ENCODE results near the gene IL1RAPL2.
A peak's percentile ranks its signal among the peaks of the same experiment; 100 is the strongest.

DNA sequence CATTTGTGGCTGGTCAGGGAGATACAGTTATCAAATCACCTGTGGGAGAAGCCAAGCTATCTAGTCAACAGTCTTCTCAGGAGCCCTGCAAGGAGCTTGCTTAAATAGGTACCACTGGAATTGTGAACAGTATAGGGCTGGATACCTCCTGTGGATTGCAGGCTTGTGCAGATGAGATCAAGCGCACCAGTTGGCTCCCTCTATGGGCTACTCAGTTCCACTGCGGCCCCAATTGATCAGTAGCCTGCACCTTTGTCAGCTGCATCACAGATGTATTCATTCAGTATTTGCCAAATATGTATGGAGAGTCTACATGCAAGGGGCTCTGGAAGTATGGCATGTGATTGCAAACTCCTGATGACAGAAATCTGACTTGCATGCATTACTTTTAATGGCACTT, 625.9 kb downstream of the IL1RAPL2 start:
- TF ChIP-seq, protein P1, sequence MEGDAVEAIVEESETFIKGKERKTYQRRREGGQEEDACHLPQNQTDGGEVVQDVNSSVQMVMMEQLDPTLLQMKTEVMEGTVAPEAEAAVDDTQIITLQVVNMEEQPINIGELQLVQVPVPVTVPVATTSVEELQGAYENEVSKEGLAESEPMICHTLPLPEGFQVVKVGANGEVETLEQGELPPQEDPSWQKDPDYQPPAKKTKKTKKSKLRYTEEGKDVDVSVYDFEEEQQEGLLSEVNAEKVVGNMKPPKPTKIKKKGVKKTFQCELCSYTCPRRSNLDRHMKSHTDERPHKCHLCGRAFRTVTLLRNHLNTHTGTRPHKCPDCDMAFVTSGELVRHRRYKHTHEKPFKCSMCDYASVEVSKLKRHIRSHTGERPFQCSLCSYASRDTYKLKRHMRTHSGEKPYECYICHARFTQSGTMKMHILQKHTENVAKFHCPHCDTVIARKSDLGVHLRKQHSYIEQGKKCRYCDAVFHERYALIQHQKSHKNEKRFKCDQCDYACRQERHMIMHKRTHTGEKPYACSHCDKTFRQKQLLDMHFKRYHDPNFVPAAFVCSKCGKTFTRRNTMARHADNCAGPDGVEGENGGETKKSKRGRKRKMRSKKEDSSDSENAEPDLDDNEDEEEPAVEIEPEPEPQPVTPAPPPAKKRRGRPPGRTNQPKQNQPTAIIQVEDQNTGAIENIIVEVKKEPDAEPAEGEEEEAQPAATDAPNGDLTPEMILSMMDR (IDR thresholded peaks at IDR 0.05; ENCODE audit: low read depth, low read length, poor library complexity, severe bottlenecking) = peak; percentile 17
- TF ChIP-seq EZH2phosphoT487 (IDR thresholded peaks at IDR 0.05; ENCODE audit: borderline replicate concordance, low read length) = no peak

Data from DOHH2 (cell line).